Superior temporal gyrus (tissue), 1 donor: ENCODE measurements around the gene KRT71.

Source experiments
- DNase-seq: peaks from one replicate; pipeline ENCODE4 v3.0.0-alpha.2; 2016; ENCODE audit errors: extremely low spot score

Gene KRT71

GRCh38 chr12:52497975-52498374 is 55.0 kb downstream of the KRT71 start:
- no peak for DNase-seq

GRCh38 chr12:52496590-52497071 is 56.3 kb downstream of the KRT71 start:
- DNase-seq: no peak

DNA sequence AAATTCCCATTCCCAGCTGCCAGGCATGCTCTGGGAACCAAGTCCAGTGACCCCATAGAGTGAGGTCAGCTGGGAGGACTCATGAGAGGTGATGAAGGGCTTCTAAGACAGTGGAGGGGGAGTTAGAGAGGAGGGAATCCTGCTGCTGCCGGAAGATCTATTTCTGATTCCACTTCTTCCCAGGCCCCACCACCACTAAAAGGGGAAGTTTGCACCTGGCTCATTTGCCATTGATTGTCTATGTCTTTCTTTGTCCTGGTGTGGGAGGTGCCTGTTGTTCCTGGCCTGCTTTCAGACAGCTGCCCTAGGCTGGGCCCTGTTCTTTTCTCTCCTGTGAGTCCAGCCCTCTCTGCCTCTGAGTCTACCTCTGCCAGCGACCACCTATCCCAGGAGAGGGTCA is 56.9 kb downstream of the KRT71 start:
- DNase-seq: no peak

DNA sequence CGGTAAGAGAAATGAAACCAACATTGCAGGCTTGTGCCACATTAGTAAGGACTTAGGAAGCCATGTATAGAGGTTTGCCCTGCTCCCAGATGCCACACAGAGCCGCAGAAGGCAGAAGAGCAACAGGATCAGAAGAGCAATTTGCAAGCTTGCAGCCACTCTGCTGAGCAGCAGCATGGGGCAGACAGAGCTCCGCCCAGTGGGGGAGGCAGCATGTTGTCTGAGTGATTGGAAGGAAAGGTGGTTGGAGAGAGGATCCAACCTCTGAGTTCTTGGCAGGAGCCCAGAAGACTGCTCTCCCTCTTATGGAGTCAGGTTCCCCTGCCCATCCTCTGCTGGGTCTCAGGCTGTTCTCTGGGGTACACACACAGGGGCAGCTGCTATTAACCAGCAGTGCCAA is 57.6 kb downstream of the KRT71 start:
- DNase-seq: no peak

GRCh38 chr12:52494518-52494917 is 58.4 kb downstream of the KRT71 start:
- DNase-seq: peak; percentile 52

DNA sequence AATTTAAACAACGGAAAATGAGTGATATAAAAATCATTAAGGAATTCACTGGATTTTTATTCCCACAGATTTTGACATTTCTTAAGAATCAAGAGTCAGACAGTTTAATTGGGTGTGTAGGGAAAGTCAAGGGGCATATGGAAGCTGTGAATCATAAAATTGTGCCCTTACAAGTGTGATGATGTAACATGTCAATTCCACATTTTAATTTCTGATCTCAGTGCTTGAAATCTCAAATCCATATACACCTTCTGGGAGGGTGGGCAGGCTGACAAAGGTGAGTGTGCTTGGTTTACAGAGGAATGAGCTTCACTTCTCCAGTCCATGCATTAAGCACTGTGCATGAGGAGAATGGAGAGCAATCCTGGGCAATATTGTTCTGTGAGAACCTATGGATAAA is 58.8 kb downstream of the KRT71 start:
- DNase-seq: no peak
